Measurements from ENCODE around the gene ERCC2. TPM values are rescaled to one million over a fixed set of nuclear protein-coding genes. Genes with fewer than 3 reads are reported as not detected.
"Not testable (repeated sequence)": the region's sequence is repeated elsewhere in the genome, so short reads cannot be mapped to it uniquely, and the experiment has no call there.

Gene ERCC2
- total RNA-seq, 1 donor = 52.5 TPM

GRCh38 chr19:45409557-45409920 lies 39.2 kb upstream of the ERCC2 start:
- Histone ChIP-seq H3K27ac (ENCODE audit: low read depth, low read length) (no peak overlapping the region), H2AFZ (ENCODE audit: low read length) (no peak overlapping the region), H3K9me3 (ENCODE audit: low read depth, low read length) (no peaks in the 10 kb centered on the region), H3K4me3 (ENCODE audit: insufficient read depth, low read length) (no peak overlapping the region), H3K79me2 (ENCODE audit: insufficient read depth, low read length) (peaks cover 16% of the 10 kb centered on the region), H4K20me1 (ENCODE audit: insufficient read depth, low read length) (no peaks in the 10 kb centered on the region), H3K4me2 (ENCODE audit: insufficient read depth, low read length) (no peak overlapping the region), H3K4me1 (ENCODE audit: insufficient read depth, low read length) (peaks cover 7% of the 10 kb centered on the region), H3K27me3 (ENCODE audit: insufficient read depth, low read length) (no peaks in the 10 kb centered on the region), H3K36me3 (ENCODE audit: insufficient read depth, low read length) (peaks cover 38% of the 10 kb centered on the region)
- no peak for TF ChIP-seq CTCF (IDR thresholded peaks at IDR 0.05; ENCODE audit: extremely low read depth, low read depth, low read length)
- DNase-seq (ENCODE audit: insufficient read length, low spot score, missing footprints) = no peak

GRCh38 chr19:45408830-45409556 lies 38.6 kb upstream of the ERCC2 start:
- Histone ChIP-seq H3K4me1 (ENCODE audit: insufficient read depth, low read length) (peaks cover 10% of the 10 kb centered on the region), H3K27ac (ENCODE audit: low read depth, low read length) (no peak overlapping the region), H2AFZ (ENCODE audit: low read length) (no peak overlapping the region), H3K36me3 (ENCODE audit: insufficient read depth, low read length) (peaks cover 32% of the 10 kb centered on the region), H3K4me3 (ENCODE audit: insufficient read depth, low read length) (no peak overlapping the region), H3K79me2 (ENCODE audit: insufficient read depth, low read length) (peaks cover 16% of the 10 kb centered on the region), H3K4me2 (ENCODE audit: insufficient read depth, low read length) (no peak overlapping the region), H4K20me1 (ENCODE audit: insufficient read depth, low read length) (no peaks in the 10 kb centered on the region), H3K27me3 (ENCODE audit: insufficient read depth, low read length) (no peaks in the 10 kb centered on the region), H3K9me3 (ENCODE audit: low read depth, low read length) (no peaks in the 10 kb centered on the region)
- no peak for TF ChIP-seq CTCF (IDR thresholded peaks at IDR 0.05; ENCODE audit: extremely low read depth, low read depth, low read length)
- DNase-seq (ENCODE audit: insufficient read length, low spot score, missing footprints) = no peak

DNA sequence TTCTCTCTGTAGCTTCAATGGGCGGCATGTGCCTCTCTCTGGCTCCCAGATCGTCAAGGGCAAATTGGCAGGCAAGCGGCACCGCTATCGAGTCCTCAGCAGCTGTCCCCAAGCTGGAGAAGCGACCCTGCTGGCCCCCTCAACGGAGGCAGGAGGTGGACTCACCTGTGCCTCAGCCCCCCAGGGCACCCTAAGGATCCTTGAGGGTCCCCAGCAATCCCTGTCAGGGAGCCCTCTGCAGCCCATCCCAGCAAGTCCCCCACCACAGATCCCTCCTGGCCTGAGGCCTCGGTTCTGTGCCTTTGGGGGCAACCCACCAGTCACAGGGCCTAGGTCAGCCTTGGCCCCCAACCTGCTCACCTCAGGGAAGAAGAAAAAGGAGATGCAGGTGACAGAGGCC lies 37.7 kb upstream of the ERCC2 start:
- H3K79me2 ChIP-seq (ENCODE audit: insufficient read depth, low read length) = peaks cover 16% of the 10 kb centered on the region
- no peak overlapping the region for H2AFZ ChIP-seq (ENCODE audit: low read length)
- peaks cover 24% of the 10 kb centered on the region for H3K36me3 ChIP-seq (ENCODE audit: insufficient read depth, low read length)
- peaks cover 19% of the 10 kb centered on the region for H3K4me1 ChIP-seq (ENCODE audit: insufficient read depth, low read length)
- no peaks in the 10 kb centered on the region for H4K20me1 ChIP-seq (ENCODE audit: insufficient read depth, low read length)
- no peak overlapping the region for H3K27ac ChIP-seq (ENCODE audit: low read depth, low read length)
- H3K4me2 ChIP-seq (ENCODE audit: insufficient read depth, low read length) = no peak overlapping the region
- no peak overlapping the region for H3K4me3 ChIP-seq (ENCODE audit: insufficient read depth, low read length)
- TF ChIP-seq CTCF (IDR thresholded peaks at IDR 0.05; ENCODE audit: extremely low read depth, low read depth, low read length) = no peak
- H3K27me3 ChIP-seq (ENCODE audit: insufficient read depth, low read length) = no peaks in the 10 kb centered on the region
- no peaks in the 10 kb centered on the region for H3K9me3 ChIP-seq (ENCODE audit: low read depth, low read length)
- DNase-seq (ENCODE audit: insufficient read length, low spot score, missing footprints) = no peak

- Histone ChIP-seq H3K4me3 (ENCODE audit: insufficient read depth, low read length) (peak overlapping the region; percentile 88), H3K4me2 (ENCODE audit: insufficient read depth, low read length) (peak overlapping the region; percentile 83)
Observed at GRCh38 chr19:45407585-45407984, 37.2 kb upstream of the ERCC2 start.

More at GRCh38 chr19:45407585-45407984, 37.2 kb upstream of the ERCC2 start:
- H4K20me1 ChIP-seq (ENCODE audit: insufficient read depth, low read length); DNase-seq (ENCODE audit: insufficient read length, low spot score, missing footprints); H2AFZ ChIP-seq (ENCODE audit: low read length); H3K9me3 ChIP-seq (ENCODE audit: low read depth, low read length); H3K27ac ChIP-seq (ENCODE audit: low read depth, low read length); H3K27me3 ChIP-seq (ENCODE audit: insufficient read depth, low read length): not testable (repeated sequence)
- peaks cover 24% of the 10 kb centered on the region for H3K4me1 ChIP-seq (ENCODE audit: insufficient read depth, low read length)
- peaks cover 19% of the 10 kb centered on the region for H3K36me3 ChIP-seq (ENCODE audit: insufficient read depth, low read length)
- peaks cover 16% of the 10 kb centered on the region for H3K79me2 ChIP-seq (ENCODE audit: insufficient read depth, low read length)

All from osteoblast (primary cell).